ENCODE measurements around the gene PPP1R10. TPM values are rescaled to one million over a fixed set of nuclear protein-coding genes. Genes with fewer than 3 reads are reported as not detected.
"Not testable (repeated sequence)": the region's sequence is repeated elsewhere in the genome, so short reads cannot be mapped to it uniquely, and the experiment has no call there.

The PPP1R10 gene
- polyA plus RNA-seq (2013, experiment 1 of 2): 85.6 TPM
- polyA plus RNA-seq (2013, experiment 2 of 2): 93.7 TPM

DNA sequence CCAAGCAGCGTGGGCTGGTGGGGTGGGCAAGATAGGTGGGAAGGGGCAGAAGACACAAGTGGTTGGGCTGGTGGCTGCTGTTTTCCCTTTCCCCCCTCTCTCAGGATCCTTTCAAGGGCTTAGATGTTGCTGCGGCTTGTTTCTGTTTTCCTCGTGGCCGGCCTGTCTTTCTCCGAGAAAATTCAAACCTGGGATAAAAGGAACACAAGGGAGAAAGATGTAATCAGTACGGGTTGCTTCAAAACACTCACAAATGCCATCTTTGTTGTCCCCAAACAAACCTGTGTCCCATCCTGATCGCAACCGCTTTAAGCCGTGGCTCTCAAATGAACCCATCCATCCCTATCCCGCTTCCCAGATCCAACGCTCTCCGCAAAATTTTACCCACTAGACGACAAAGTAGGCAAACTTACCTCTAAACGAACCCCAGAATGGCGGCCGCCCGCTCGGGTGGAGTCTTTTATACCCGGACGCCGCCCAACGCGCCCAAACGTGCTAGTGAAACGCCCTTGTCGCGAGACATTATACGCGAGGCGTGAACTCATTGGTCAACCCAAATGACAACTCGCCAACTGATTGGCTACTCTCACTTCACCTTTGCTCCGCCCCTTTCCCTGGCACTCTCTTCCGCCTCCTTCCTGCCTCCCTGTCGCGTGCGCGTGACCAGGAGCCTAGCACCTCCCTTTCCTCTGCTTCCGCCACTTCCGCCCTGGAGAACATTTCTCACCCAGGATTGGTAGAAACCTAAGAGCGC, at the start of gene PPP1R10:
Gene PPP1R10 (minus strand): TSS at position 433 of the 754 bp plus-strand sequence. CDS start 7,299 bp downstream, outside the sequence.
- H3K36me3 ChIP-seq (replicated peaks in 1 of 2; ENCODE audit: control insufficient read depth in 2 of 2, insufficient read depth in 2 of 2, low read length in 2 of 2): peaks cover 5 to 69% of the 10 kb centered on the region in 2 donors
- H3K27me3 ChIP-seq (ENCODE audit: control insufficient read depth in 3 of 3, insufficient read depth in 3 of 3, low read depth in 1 of 3, low read length in 3 of 3): no peaks in the 10 kb centered on the region
- H2BK12ac ChIP-seq (ENCODE audit: low read length): no peak within 1 kb of the TSS
- H2AFZ ChIP-seq (ENCODE audit: low read length): peak within 1 kb of the TSS; percentile 81
- H3K9me3 ChIP-seq (replicated peaks in 1 of 2; ENCODE audit: control insufficient read depth in 2 of 2, insufficient read depth in 1 of 2, low read depth in 1 of 2, low read length in 2 of 2): no peaks in the 10 kb centered on the region
- peak within 1 kb of the TSS; percentile 73 to 88 for H3K4me3 ChIP-seq (ENCODE audit: low read length in 2 of 2)
- H4K91ac ChIP-seq (ENCODE audit: low read depth, low read length, poor library complexity): no peak within 1 kb of the TSS
- H3K4me2 ChIP-seq (ENCODE audit: insufficient read depth, low read length, poor library complexity, severe bottlenecking): peak within 1 kb of the TSS; percentile 66
- H3K18ac ChIP-seq (ENCODE audit: low read length): no peak within 1 kb of the TSS
- H2BK120ac ChIP-seq (ENCODE audit: low read depth, low read length): no peak within 1 kb of the TSS
- peaks cover 11% of the 10 kb centered on the region in 2 donors for H3K4me1 ChIP-seq (ENCODE audit: control insufficient read depth in 2 of 2, insufficient read depth in 1 of 2, low read depth in 1 of 2, low read length in 2 of 2)
- H4K8ac ChIP-seq (ENCODE audit: low read depth, low read length): no peak within 1 kb of the TSS
- peaks cover 2% of the 10 kb centered on the region for H3K79me1 ChIP-seq (ENCODE audit: low read depth, low read length)
- H3K9ac ChIP-seq (ENCODE audit: low read depth, low read length, poor library complexity): peak within 1 kb of the TSS; percentile 89
- H3K27ac ChIP-seq (replicated peaks; ENCODE audit: low read length): peak within 1 kb of the TSS; percentile 82
- no CpG with 5 or more reads among the region's 40 CpGs for WGBS, 2 donors (ENCODE audit: extremely low coverage in 2 of 2, insufficient read length in 2 of 2, insufficient replicate concordance in 1 of 2)
- no peak within 1 kb of the TSS for H2BK5ac ChIP-seq (ENCODE audit: low read length)
- no peak within 1 kb of the TSS for H2AK5ac ChIP-seq (ENCODE audit: low read depth, low read length)
- no peak within 1 kb of the TSS for H2BK15ac ChIP-seq (ENCODE audit: low read length)
- H3K4ac ChIP-seq (ENCODE audit: low read length): no peak within 1 kb of the TSS
- no peak within 1 kb of the TSS for H3K14ac ChIP-seq (ENCODE audit: low read length)
- DNase-seq (ENCODE audit: low spot score): peak; percentile 100
- H3K23ac ChIP-seq (ENCODE audit: low read depth, low read length, poor library complexity): no peak within 1 kb of the TSS

GRCh38 chr6:30666300-30666699, 49.3 kb upstream of the PPP1R10 start:
- not testable (repeated sequence) for H2BK120ac ChIP-seq (ENCODE audit: low read depth, low read length); H4K8ac ChIP-seq (ENCODE audit: low read depth, low read length); H3K4me2 ChIP-seq (ENCODE audit: insufficient read depth, low read length, poor library complexity, severe bottlenecking); H3K4me3 ChIP-seq (ENCODE audit: low read length in 2 of 2); DNase-seq (ENCODE audit: low spot score); H3K18ac ChIP-seq (ENCODE audit: low read length); H3K27me3 ChIP-seq (ENCODE audit: control insufficient read depth in 3 of 3, insufficient read depth in 3 of 3, low read depth in 1 of 3, low read length in 3 of 3); H2AFZ ChIP-seq (ENCODE audit: low read length); H3K23ac ChIP-seq (ENCODE audit: low read depth, low read length, poor library complexity); H2AK5ac ChIP-seq (ENCODE audit: low read depth, low read length); H3K9ac ChIP-seq (ENCODE audit: low read depth, low read length, poor library complexity); H3K4me1 ChIP-seq (ENCODE audit: control insufficient read depth in 2 of 2, insufficient read depth in 1 of 2, low read depth in 1 of 2, low read length in 2 of 2); H2BK12ac ChIP-seq (ENCODE audit: low read length); H3K14ac ChIP-seq (ENCODE audit: low read length); H4K91ac ChIP-seq (ENCODE audit: low read depth, low read length, poor library complexity); H2BK5ac ChIP-seq (ENCODE audit: low read length); H2BK15ac ChIP-seq (ENCODE audit: low read length); H3K9me3 ChIP-seq (replicated peaks in 1 of 2; ENCODE audit: control insufficient read depth in 2 of 2, insufficient read depth in 1 of 2, low read depth in 1 of 2, low read length in 2 of 2); H3K27ac ChIP-seq (replicated peaks; ENCODE audit: low read length); H3K79me1 ChIP-seq (ENCODE audit: low read depth, low read length); H3K4ac ChIP-seq (ENCODE audit: low read length)
- H3K36me3 ChIP-seq (replicated peaks in 1 of 2; ENCODE audit: control insufficient read depth in 2 of 2, insufficient read depth in 2 of 2, low read length in 2 of 2): peaks cover 45 to 89% of the 10 kb centered on the region in 2 donors
- no CpG with 5 or more reads among the region's 2 CpGs for WGBS, 2 donors (ENCODE audit: extremely low coverage in 2 of 2, insufficient read length in 2 of 2, insufficient replicate concordance in 1 of 2)

DNA sequence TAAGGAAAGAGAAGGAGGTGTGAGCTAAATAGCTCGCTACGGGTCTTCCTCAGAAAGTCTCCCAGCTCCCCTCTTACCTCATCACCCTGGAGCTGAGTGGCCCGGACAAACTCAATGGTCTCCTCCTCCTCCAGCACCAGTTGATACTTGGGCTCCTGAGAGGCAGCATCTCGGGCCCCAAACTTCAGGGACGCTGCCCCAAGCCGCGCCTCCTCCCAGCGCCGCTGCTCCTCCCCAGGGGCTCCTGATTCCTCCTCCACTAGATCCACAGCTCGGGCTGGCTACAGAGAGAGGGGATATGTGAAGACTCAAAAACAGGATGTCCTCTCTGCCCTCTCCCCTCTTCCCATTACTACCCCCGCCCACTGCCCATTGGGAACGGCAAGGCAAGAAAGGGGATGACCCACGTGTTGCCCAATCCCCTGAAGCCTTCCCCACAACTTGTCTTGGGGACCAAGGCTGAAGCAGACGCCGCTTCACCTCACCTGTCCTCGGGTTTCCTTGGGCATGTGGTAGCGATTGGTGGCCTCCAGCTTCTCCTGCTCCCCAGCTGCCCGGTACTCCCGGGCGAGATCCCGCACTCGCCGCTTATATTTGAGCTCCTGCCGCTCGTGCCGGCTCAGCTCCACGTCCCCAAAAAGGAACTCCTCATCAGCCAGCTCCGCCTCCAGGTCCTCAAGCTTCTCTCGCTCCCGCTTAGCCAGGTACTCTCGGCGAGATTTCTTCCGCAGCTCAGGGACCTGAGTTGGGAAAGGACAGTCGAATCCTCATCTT, 48.1 kb upstream of the PPP1R10 start:
- no peak overlapping the region for H3K4me2 ChIP-seq (ENCODE audit: insufficient read depth, low read length, poor library complexity, severe bottlenecking)
- no peak overlapping the region for H4K91ac ChIP-seq (ENCODE audit: low read depth, low read length, poor library complexity)
- H3K4me3 ChIP-seq (ENCODE audit: low read length in 2 of 2): no peak overlapping the region
- no peak overlapping the region for H3K27ac ChIP-seq (replicated peaks; ENCODE audit: low read length)
- no peak overlapping the region for H2AK5ac ChIP-seq (ENCODE audit: low read depth, low read length)
- H2AFZ ChIP-seq (ENCODE audit: low read length): no peak overlapping the region
- no peak overlapping the region for H2BK5ac ChIP-seq (ENCODE audit: low read length)
- no peak for DNase-seq (ENCODE audit: low spot score)
- no peak overlapping the region for H2BK15ac ChIP-seq (ENCODE audit: low read length)
- no CpG with 5 or more reads among the region's 34 CpGs for WGBS, 2 donors (ENCODE audit: extremely low coverage in 2 of 2, insufficient read length in 2 of 2, insufficient replicate concordance in 1 of 2)
- no peak overlapping the region for H4K8ac ChIP-seq (ENCODE audit: low read depth, low read length)
- H3K9me3 ChIP-seq (replicated peaks in 1 of 2; ENCODE audit: control insufficient read depth in 2 of 2, insufficient read depth in 1 of 2, low read depth in 1 of 2, low read length in 2 of 2): no peaks in the 10 kb centered on the region
- peaks cover 41 to 86% of the 10 kb centered on the region in 2 donors for H3K36me3 ChIP-seq (replicated peaks in 1 of 2; ENCODE audit: control insufficient read depth in 2 of 2, insufficient read depth in 2 of 2, low read length in 2 of 2)
- H2BK12ac ChIP-seq (ENCODE audit: low read length): no peak overlapping the region
- H3K4ac ChIP-seq (ENCODE audit: low read length): no peak overlapping the region
- peak overlapping the region; percentile 43 for H3K23ac ChIP-seq (ENCODE audit: low read depth, low read length, poor library complexity)
- H3K27me3 ChIP-seq (ENCODE audit: control insufficient read depth in 3 of 3, insufficient read depth in 3 of 3, low read depth in 1 of 3, low read length in 3 of 3): no peaks in the 10 kb centered on the region
- no peak overlapping the region for H2BK120ac ChIP-seq (ENCODE audit: low read depth, low read length)
- no peak overlapping the region for H3K14ac ChIP-seq (ENCODE audit: low read length)
- H3K4me1 ChIP-seq (ENCODE audit: control insufficient read depth in 2 of 2, insufficient read depth in 1 of 2, low read depth in 1 of 2, low read length in 2 of 2): no peaks in the 10 kb centered on the region
- H3K79me1 ChIP-seq (ENCODE audit: low read depth, low read length): peaks cover 1% of the 10 kb centered on the region
- H3K9ac ChIP-seq (ENCODE audit: low read depth, low read length, poor library complexity): peak overlapping the region; percentile 70
- H3K18ac ChIP-seq (ENCODE audit: low read length): no peak overlapping the region

DNA sequence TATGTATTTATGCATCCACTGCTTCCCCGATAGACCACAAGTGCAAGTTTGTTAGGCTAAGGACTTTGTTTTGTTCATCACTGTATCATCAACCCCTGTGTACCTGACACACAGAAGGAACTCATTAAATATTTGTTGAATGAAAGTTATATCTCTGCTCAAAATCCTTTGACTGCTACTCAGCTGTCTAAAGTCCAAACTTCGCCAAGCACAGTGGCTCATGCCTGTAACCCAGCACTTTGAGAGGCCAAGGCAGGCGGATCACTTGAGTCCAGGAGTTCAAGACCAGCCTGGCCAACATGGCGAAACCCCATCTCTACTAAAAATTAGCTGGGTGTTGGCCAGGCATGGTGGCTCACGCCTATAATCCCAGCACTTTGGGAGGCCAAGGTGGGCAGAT, 40.9 kb upstream of the PPP1R10 start:
- H4K8ac ChIP-seq (ENCODE audit: low read depth, low read length); H3K23ac ChIP-seq (ENCODE audit: low read depth, low read length, poor library complexity); H2BK12ac ChIP-seq (ENCODE audit: low read length); H4K91ac ChIP-seq (ENCODE audit: low read depth, low read length, poor library complexity); H3K14ac ChIP-seq (ENCODE audit: low read length); H3K27me3 ChIP-seq (ENCODE audit: control insufficient read depth in 3 of 3, insufficient read depth in 3 of 3, low read depth in 1 of 3, low read length in 3 of 3); H3K4me2 ChIP-seq (ENCODE audit: insufficient read depth, low read length, poor library complexity, severe bottlenecking); H2BK120ac ChIP-seq (ENCODE audit: low read depth, low read length); H2AFZ ChIP-seq (ENCODE audit: low read length); H3K4me3 ChIP-seq (ENCODE audit: low read length in 2 of 2); H3K4me1 ChIP-seq (ENCODE audit: control insufficient read depth in 2 of 2, insufficient read depth in 1 of 2, low read depth in 1 of 2, low read length in 2 of 2); H3K79me1 ChIP-seq (ENCODE audit: low read depth, low read length); H3K18ac ChIP-seq (ENCODE audit: low read length); H2AK5ac ChIP-seq (ENCODE audit: low read depth, low read length); H2BK5ac ChIP-seq (ENCODE audit: low read length); H3K27ac ChIP-seq (replicated peaks; ENCODE audit: low read length); H3K9me3 ChIP-seq (replicated peaks in 1 of 2; ENCODE audit: control insufficient read depth in 2 of 2, insufficient read depth in 1 of 2, low read depth in 1 of 2, low read length in 2 of 2); DNase-seq (ENCODE audit: low spot score); H3K9ac ChIP-seq (ENCODE audit: low read depth, low read length, poor library complexity); H2BK15ac ChIP-seq (ENCODE audit: low read length); H3K4ac ChIP-seq (ENCODE audit: low read length): not testable (repeated sequence)
- WGBS, 2 donors (ENCODE audit: extremely low coverage in 2 of 2, insufficient read length in 2 of 2, insufficient replicate concordance in 1 of 2): no CpG with 5 or more reads among the region's 5 CpGs
- H3K36me3 ChIP-seq (replicated peaks in 1 of 2; ENCODE audit: control insufficient read depth in 2 of 2, insufficient read depth in 2 of 2, low read length in 2 of 2): peaks cover 61 to 89% of the 10 kb centered on the region in 2 donors

All from neuronal stem cell (in vitro differentiated cells).